Measurements from ENCODE around the gene VAV2.
"Not testable (repeated sequence)": the region's sequence is repeated elsewhere in the genome, so short reads cannot be mapped to it uniquely, and the experiment has no call there.

Gene VAV2

GRCh38 chr9:133906932-133907910, 84.9 kb downstream of the VAV2 start:
- Mint-ChIP-seq H3K4me3 (no peak overlapping the region), H3K36me3 (no peaks in the 10 kb centered on the region), H3K9me3 (no peaks in the 10 kb centered on the region), H3K4me1 (no peaks in the 10 kb centered on the region), H3K27ac (no peak overlapping the region)
- ATAC-seq, result no peak
- no peak for DNase-seq (ENCODE audit: low spot score in 2 of 2)

DNA sequence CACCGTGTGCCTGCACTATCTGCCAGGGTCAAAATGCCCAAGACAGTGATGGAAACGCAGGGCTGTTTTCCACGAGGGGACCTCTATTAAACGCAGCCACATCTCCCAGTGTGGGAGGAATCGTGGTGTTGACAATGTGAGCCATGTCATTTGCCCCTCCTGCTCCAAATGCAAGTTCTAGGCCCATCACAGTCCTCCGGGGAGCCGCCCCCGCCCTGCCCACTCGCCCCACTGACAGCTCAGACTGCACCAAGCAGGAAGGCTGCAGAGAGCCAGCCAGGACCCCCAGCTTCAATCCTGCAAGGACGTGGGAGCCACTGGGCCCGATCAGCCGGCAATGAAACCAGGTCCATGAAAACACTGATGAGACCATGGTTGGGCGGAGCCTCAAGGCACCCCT, 85.9 kb downstream of the VAV2 start:
- no peak for DNase-seq (ENCODE audit: low spot score in 2 of 2)
- Mint-ChIP-seq H3K9me3 (no peaks in the 10 kb centered on the region), H3K4me1 (no peaks in the 10 kb centered on the region), H3K36me3 (no peaks in the 10 kb centered on the region), H3K27ac (no peak overlapping the region), H3K4me3 (no peak overlapping the region)
- no peak for ATAC-seq

- no peaks in the 10 kb centered on the region for H3K36me3 Mint-ChIP-seq
- ATAC-seq (no peak), DNase-seq (ENCODE audit: low spot score in 2 of 2) (no peak)
- no peaks in the 10 kb centered on the region for H3K4me1 Mint-ChIP-seq
- no peaks in the 10 kb centered on the region for H3K9me3 Mint-ChIP-seq
- no peak overlapping the region for H3K27ac Mint-ChIP-seq
- H3K4me3 Mint-ChIP-seq, result no peak overlapping the region
Measured at GRCh38 chr9:133905493-133905892, 86.6 kb downstream of the VAV2 start.

- DNase-seq (ENCODE audit: low spot score in 2 of 2) (no peak), ATAC-seq (no peak)
- Mint-ChIP-seq H3K27ac (no peak overlapping the region), H3K4me1 (no peaks in the 10 kb centered on the region), H3K9me3 (no peaks in the 10 kb centered on the region), H3K4me3 (no peak overlapping the region), H3K36me3 (no peaks in the 10 kb centered on the region)
Measured at GRCh38 chr9:133904346-133905090, 87.6 kb downstream of the VAV2 start.

- Mint-ChIP-seq H3K36me3 (no peaks in the 10 kb centered on the region), H3K4me1 (no peaks in the 10 kb centered on the region), H3K27ac (no peak overlapping the region), H3K4me3 (no peak overlapping the region), H3K9me3 (no peaks in the 10 kb centered on the region)
- ATAC-seq (no peak), DNase-seq (ENCODE audit: low spot score in 2 of 2) (no peak)
Measured at GRCh38 chr9:133901184-133901835, 90.8 kb downstream of the VAV2 start.

GRCh38 chr9:133897675-133898074, 94.4 kb downstream of the VAV2 start:
- H3K4me1 Mint-ChIP-seq, result no peaks in the 10 kb centered on the region
- H3K36me3 Mint-ChIP-seq, result no peaks in the 10 kb centered on the region
- H3K4me3 Mint-ChIP-seq, result no peak overlapping the region
- no peak overlapping the region for H3K27ac Mint-ChIP-seq
- no peaks in the 10 kb centered on the region for H3K9me3 Mint-ChIP-seq
- DNase-seq (ENCODE audit: low spot score in 2 of 2) (no peak), ATAC-seq (no peak)

GRCh38 chr9:133896007-133896406, 96.1 kb downstream of the VAV2 start:
- ATAC-seq; H3K4me1 Mint-ChIP-seq; H3K4me3 Mint-ChIP-seq; DNase-seq (ENCODE audit: low spot score in 2 of 2); H3K36me3 Mint-ChIP-seq; H3K27ac Mint-ChIP-seq; H3K9me3 Mint-ChIP-seq: not testable (repeated sequence)

GRCh38 chr9:133895335-133895734, 96.8 kb downstream of the VAV2 start:
- Mint-ChIP-seq H3K36me3 (no peaks in the 10 kb centered on the region), H3K9me3 (no peaks in the 10 kb centered on the region), H3K4me1 (no peaks in the 10 kb centered on the region), H3K4me3 (no peak overlapping the region), H3K27ac (no peak overlapping the region)
- DNase-seq (ENCODE audit: low spot score in 2 of 2) (no peak), ATAC-seq (no peak)

DNA sequence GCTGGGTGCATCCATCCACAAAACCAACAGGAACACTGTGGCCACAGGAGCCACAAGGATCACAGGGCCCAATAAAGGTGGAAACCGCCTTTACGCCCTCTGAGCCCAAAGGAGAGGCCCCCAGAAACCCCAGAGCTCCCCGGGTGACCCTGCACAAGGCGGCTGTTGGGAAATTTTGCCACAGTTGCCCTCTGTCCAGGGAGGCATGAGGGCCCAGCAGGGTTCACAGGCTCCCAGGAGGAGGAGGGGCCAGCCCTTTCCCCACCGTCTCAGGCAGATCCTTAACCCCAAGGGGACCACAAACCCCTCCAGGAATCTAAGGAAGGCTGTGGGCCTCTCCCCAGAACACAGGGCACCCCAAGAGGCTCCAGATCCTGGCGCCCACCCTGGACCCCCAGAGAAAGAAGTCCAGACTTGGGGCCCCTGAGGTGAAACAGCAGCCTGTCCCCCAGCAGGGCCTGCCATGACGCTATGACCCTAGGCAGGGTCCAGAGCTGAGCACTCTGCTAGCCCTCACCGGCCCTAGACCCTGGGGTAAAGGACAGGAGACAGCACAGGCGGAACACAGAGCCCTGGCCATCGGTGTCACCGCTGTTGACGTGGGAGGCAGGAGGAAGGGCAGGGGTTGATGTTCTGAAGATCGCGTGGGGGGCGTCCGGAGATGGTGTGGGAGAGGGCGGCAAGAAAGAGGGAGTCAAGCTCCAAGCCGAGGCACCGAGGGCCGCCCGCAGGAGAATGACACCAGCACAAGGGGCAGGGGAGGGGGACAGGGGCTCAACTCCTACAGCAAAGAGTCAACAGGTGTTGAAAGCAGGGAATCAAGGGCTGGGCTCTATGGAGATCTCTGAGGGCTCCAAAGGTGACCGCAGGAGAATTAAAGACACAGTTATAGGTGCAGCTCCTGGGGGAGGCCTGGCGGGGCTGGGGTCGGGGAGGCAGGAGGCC, 97.5 kb downstream of the VAV2 start:
- H3K9me3 Mint-ChIP-seq, result no peaks in the 10 kb centered on the region
- H3K4me3 Mint-ChIP-seq, result no peak overlapping the region
- DNase-seq (ENCODE audit: low spot score in 2 of 2), result no peak
- no peak overlapping the region for H3K27ac Mint-ChIP-seq
- no peaks in the 10 kb centered on the region for H3K4me1 Mint-ChIP-seq
- no peak for ATAC-seq
- no peaks in the 10 kb centered on the region for H3K36me3 Mint-ChIP-seq

GRCh38 chr9:133893191-133893994, 98.7 kb downstream of the VAV2 start:
- DNase-seq (ENCODE audit: low spot score in 2 of 2) (no peak), ATAC-seq (no peak)
- Mint-ChIP-seq H3K27ac (no peak overlapping the region), H3K36me3 (no peaks in the 10 kb centered on the region), H3K4me1 (no peaks in the 10 kb centered on the region), H3K4me3 (no peak overlapping the region), H3K9me3 (no peaks in the 10 kb centered on the region)

GRCh38 chr9:133892193-133892920, 99.8 kb downstream of the VAV2 start:
- no peak overlapping the region for H3K4me3 Mint-ChIP-seq
- ATAC-seq, result no peak
- DNase-seq (ENCODE audit: low spot score in 2 of 2), result no peak
- H3K27ac Mint-ChIP-seq, result no peak overlapping the region
- no peaks in the 10 kb centered on the region for H3K4me1 Mint-ChIP-seq
- H3K9me3 Mint-ChIP-seq, result no peaks in the 10 kb centered on the region
- no peaks in the 10 kb centered on the region for H3K36me3 Mint-ChIP-seq

- Mint-ChIP-seq H3K9me3 (no peaks in the 10 kb centered on the region), H3K27ac (no peak overlapping the region), H3K4me1 (no peaks in the 10 kb centered on the region), H3K4me3 (no peak overlapping the region), H3K36me3 (no peaks in the 10 kb centered on the region)
- ATAC-seq (no peak), DNase-seq (ENCODE audit: low spot score in 2 of 2) (no peak)
Measured at GRCh38 chr9:133891741-133892140, 100.4 kb downstream of the VAV2 start.

- no peak overlapping the region for H3K27ac Mint-ChIP-seq
- peaks cover 3% of the 10 kb centered on the region for H3K4me1 Mint-ChIP-seq
- DNase-seq (ENCODE audit: low spot score in 2 of 2), result no peak
- H3K4me3 Mint-ChIP-seq, result no peak overlapping the region
- no peaks in the 10 kb centered on the region for H3K36me3 Mint-ChIP-seq
- no peaks in the 10 kb centered on the region for H3K9me3 Mint-ChIP-seq
- ATAC-seq, result no peak
Measured at GRCh38 chr9:133890583-133890982, 101.5 kb downstream of the VAV2 start.
